K562 (cell line): ENCODE measurements around the gene HOOK1.

Experiments
- MAFF ChIP-seq: IDR thresholded peaks from 2 replicates; pipeline ENCODE4 v1.6.1; 2012; ENCODE audit warnings: low read length, improper control_type of control experiment
- MCM3 ChIP-seq: fragments of 450-650 bp; IDR thresholded peaks from 2 replicates; pipeline ENCODE4 v1.6.1; 2016
- POLR2A ChIP-seq: fragments of 450-650 bp; conservative IDR thresholded peaks from 2 replicates; pipeline ENCODE4 v1.6.1; 2016
- SMARCC2 ChIP-seq: fragments of 450-650 bp; IDR thresholded peaks from 2 replicates; pipeline ENCODE4 v1.6.1; 2017; ENCODE audit warnings: antibody characterized with exemption, moderate library complexity, mild to moderate bottlenecking, low read depth
- ZNF766 ChIP-seq: fragments of 200-800 bp; sonication (Bioruptor generic); conservative IDR thresholded peaks from 2 replicates; pipeline ENCODE4 v1.6.1; 2016; ENCODE audit warnings: missing genetic modification characterization, missing compliant biosample characterization
- TF ChIP-seq, protein P1 (sequence below), 3 experiments: IDR thresholded peaks in 2 of 3; conservative IDR thresholded peaks in 1 of 3; 2 replicates each; pipeline ENCODE4 v1.5.1; 2011 to 2012; ENCODE audit warnings: low read length in 3 of 3, mild to moderate bottlenecking in 3 of 3, control low read depth in 2 of 3, improper control_type of control experiment in 1 of 3, inconsistent platforms in 1 of 3, low read depth in 1 of 3, mixed read lengths in 1 of 3, moderate library complexity in 1 of 3; ENCODE audit not compliant: insufficient read depth in 2 of 3

DNA sequence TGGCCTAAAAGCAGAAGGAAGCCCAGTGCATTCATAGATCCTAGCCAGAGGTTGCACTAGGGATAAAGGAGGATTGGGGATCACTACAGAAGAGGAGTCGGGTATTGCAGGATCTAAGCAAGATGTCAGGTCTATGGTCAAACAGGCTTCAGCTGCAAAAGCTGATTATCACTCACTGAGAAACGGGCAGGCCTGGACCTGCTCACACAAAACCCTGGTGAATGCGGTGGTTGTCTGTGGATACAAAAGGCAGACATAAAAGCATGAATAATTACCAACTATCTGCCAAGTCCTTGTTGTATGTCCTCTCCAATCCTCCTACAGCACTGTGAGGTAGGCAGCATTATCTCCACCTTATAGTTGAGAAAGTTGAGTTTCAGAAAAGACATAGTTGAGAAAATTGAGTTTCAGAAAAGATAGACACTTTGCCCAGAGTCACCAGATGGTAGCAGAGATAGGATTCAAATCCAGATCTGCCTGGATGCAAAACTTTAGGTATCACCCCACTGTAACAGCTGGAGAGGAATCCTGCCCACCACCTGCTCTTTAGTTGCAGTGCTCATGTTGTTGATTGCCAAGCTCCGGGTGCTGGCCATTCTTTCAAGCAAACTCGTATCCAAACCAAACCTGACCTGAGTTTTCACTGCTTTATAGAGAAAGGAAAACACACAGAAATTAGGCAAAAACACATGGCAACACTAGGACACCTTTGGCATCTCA is 49.6 kb upstream of the HOOK1 start:
- TF ChIP-seq, protein P1, sequence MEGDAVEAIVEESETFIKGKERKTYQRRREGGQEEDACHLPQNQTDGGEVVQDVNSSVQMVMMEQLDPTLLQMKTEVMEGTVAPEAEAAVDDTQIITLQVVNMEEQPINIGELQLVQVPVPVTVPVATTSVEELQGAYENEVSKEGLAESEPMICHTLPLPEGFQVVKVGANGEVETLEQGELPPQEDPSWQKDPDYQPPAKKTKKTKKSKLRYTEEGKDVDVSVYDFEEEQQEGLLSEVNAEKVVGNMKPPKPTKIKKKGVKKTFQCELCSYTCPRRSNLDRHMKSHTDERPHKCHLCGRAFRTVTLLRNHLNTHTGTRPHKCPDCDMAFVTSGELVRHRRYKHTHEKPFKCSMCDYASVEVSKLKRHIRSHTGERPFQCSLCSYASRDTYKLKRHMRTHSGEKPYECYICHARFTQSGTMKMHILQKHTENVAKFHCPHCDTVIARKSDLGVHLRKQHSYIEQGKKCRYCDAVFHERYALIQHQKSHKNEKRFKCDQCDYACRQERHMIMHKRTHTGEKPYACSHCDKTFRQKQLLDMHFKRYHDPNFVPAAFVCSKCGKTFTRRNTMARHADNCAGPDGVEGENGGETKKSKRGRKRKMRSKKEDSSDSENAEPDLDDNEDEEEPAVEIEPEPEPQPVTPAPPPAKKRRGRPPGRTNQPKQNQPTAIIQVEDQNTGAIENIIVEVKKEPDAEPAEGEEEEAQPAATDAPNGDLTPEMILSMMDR (IDR thresholded peaks at IDR 0.05 in 2 of 3, conservative IDR thresholded peaks at IDR 0.05 in 1 of 3; ENCODE audit: insufficient read depth in 2 of 3, low read depth in 1 of 3, low read length in 3 of 3), result no peak
- TF ChIP-seq ZNF766 (CRISPR knock-in tag) (no peak), MCM3 (no peak), POLR2A (no peak), SMARCC2 (no peak), MAFF (no peak)
